Measurements from ENCODE around the gene ERCC6.

DNA sequence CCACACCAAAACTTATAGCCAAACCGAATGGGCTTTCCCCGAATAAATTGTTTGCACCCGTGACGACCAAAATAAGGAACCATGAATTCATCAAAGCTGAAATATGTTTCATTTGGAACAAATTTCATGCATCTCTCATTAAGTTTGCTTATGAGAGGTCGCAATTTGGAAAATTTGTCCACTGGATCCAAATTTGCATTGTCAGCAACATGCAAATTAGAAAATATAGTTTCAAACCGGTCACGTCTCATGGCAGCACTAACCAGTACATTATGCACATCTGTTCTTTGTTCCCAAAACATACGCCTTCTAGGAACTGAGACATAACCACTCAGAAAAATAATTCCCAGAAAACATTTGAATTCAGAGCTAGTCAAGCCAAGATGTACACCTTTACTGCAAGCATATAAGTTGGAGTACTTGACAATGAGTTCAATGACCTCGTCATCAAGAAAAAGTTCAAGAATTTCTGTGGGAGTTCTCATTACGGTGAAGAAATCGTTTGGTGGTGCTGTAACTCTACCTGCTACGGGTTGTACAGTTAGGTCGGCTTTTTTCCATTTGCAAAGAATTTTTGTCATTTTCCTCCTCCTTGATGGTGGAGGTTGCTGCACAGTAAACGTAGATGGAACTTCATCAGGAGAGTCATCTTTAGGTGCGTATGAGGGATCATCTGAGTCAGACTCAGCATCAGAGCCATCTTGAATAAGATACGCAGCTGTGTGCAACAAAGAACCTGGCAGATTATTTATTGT, 22.5 kb downstream of the ERCC6 start:
- TF ChIP-seq CTCF (IDR thresholded peaks at IDR 0.05): no peak
- TF ChIP-seq POLR2A (IDR thresholded peaks at IDR 0.05): no peak
- no peak for TF ChIP-seq EP300 (IDR thresholded peaks at IDR 0.05)
- TF ChIP-seq POLR2AphosphoS5 (IDR thresholded peaks at IDR 0.05): no peak

Measured in sigmoid colon (tissue), 4 donors.